Mucosa of gallbladder (tissue), 1 donor: ENCODE measurements around the gene SLC15A5. TPM values are rescaled to one million over a fixed set of nuclear protein-coding genes. Genes with fewer than 3 reads are reported as not detected.
A peak's percentile ranks its signal among the peaks of the same experiment; 100 is the strongest.

Experiments
- DNase-seq: peaks from one replicate; pipeline ENCODE4 v3.0.0-alpha.2; 2020; ENCODE audit warnings: low spot score
- total RNA-seq: library from RNA; stranded (reverse); gene quantifications from one replicate; pipeline ENCODE4 v1.2.1, GENCODE V29; 2021
- donor health status: DM: no; HTN: no; CAD: no.

SLC15A5 gene
- total RNA-seq, 1 donor from 2014 or later, result not detected

DNA sequence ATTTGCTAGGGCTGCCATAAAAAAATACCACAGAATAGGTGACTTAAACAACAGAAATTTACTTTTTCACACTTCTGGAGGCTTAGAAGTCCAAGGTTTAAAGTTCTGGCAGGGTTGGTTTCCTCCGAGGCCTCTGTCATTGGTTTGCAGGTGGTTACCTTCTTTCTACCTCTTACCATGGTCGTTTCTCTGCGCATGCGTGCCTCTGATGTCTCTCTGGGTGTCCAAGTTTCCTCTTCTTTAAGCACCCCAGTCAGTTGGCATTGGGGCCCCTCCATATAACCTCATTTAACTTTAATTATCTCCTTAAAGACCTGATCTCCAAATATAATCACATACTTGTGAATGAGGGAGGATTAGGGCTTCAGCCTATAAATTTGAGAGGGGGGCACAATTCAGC is 103.2 kb downstream of the SLC15A5 start:
- DNase-seq, result no peak

DNA sequence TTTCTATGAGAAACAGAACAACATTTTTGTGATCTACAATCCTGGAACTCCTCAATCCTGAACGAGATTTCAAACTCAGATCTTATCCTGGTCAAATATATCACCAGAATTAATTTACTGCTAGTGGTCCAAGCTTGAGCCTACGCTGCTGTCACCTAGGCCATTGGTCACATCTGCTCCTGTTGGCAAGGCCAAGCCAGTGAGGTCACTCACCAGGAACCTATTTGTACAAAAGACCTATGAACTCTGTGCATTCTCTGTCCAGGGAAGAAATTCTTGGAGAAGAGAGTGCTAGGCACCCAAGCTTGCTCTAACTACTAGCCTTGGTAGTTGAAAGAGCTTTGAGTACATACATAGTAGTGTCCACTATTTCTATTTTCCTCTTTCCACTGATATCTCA is 106.1 kb downstream of the SLC15A5 start:
- no peak for DNase-seq

- no peak for DNase-seq
Observed at GRCh38 chr12:16168078-16168477, 109.4 kb downstream of the SLC15A5 start.

DNA sequence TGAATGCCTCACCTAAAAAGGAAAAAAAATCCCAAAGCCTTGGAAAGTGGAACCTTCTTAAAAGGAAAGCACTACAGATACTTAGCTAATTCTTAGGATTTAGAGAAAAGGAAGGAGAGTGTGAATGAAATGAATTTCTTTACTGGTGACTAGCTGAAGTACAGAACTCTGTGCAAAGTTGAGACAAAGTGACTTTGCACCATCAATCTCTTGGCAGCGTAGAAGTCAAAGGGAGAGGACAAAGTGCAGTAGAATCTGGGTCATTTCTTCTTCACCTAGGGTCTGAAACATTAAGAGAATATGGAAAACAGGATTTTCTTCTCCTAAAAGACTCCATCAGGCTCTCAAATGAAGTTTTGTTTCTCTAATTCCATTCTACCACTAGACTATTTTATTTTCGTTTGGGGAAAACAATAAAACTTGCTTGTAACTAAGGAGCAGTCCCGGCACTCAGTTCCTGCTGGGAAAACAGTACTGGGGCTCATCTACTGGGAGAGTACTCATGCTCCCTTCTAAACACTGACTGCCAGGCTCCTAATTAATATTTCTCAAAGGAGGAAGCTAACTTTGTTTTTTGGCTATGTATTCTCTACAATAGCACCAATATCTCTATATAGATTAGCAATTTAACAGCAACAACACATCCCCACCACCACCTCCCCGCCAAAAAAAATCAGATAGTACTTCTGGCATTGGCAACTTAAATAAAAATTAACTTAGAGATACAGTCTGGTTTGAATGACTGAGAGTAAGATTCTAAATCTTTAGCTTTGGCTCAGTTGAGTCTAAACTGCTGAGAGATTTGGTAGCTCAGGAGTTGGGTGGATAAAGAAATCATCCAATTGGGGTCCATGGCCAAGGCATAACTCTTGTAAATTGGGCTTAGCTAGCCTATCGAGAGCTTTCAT is 110.7 kb downstream of the SLC15A5 start:
- DNase-seq, result no peak

DNA sequence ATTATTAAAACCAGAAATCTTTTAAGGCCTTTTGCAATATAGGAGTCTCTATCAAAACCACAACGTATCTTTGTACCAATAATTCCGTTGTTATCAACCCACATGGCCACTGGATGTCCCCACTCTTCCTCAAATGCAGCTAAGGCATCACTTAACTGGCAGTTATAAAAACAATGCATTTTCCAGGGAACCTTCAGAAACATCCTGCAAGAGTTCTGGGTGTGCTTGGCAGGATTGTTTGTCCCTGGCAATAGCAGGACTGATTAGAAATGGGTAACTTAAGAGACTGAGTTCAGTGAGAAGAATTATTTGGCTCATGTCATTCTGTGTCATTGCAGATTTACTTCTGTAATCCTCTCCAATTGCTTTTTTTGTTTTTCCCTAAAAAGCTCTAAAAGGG is 112.0 kb downstream of the SLC15A5 start:
- DNase-seq, result peak; percentile 26

DNA sequence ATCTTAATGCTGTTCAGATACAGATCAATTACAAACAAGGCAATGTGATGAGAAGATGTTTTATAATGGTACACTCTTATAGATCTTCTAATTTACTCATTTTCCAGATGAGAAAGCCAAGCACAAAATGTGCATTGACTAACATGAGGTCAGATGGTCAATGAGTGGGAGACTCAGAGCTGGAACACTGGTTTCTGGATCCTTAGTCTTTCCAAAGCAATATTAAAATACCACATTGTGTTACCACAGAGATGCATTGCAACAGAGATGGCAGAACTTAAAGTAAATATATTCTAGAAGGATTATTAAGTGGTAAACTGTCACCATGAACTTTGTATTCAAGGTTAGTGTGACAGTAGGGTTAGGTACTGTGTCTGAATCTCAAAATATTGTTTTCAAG is 113.6 kb downstream of the SLC15A5 start:
- DNase-seq, result no peak

- DNase-seq, result no peak
Observed at GRCh38 chr12:16163146-16163545, 114.3 kb downstream of the SLC15A5 start.

DNA sequence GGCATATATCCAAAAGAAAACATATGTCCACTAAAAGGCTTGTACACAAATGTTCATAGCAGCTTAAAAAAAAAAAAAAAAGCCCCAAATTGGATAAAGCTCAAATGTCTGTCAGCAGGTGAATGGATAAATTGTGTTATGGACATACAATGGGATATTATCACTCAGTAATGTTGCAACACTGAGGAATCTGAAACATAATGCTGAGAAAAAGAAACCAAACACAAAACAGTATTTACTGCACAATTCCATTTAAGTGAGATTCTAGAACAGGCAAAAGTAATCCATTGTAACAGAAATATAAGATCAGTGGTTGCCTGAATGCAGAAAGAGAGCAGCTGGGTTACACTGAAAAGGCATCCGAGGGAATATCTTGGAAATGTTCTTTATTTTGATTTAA is 117.9 kb downstream of the SLC15A5 start:
- DNase-seq, result no peak

GRCh38 chr12:16158050-16158449 is 119.4 kb downstream of the SLC15A5 start:
- DNase-seq, result no peak

DNA sequence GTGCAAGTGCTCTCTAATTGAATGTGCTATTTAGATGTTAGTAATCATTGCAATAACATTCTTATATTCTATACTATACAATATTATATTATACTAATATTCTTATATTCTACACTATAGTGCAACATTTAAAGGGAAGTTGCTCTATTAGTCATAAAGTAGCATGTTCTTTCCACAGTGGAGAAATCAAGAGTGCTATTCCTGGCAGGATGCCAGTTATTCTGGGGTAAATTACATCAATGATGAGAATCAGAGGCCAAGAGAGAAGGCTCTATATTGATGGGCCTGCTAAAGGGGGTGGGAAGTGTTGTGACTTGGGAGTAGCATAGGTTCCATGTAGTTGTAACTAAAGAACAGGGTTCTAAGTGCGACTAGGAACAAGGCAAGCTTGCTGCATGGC is 121.5 kb downstream of the SLC15A5 start:
- DNase-seq, result no peak

GRCh38 chr12:16154990-16155389 is 122.5 kb downstream of the SLC15A5 start:
- no peak for DNase-seq

- DNase-seq, result no peak
Observed at GRCh38 chr12:16152885-16153673, 124.4 kb downstream of the SLC15A5 start.

- no peak for DNase-seq
Observed at GRCh38 chr12:16150276-16150675, 127.2 kb downstream of the SLC15A5 start.

DNA sequence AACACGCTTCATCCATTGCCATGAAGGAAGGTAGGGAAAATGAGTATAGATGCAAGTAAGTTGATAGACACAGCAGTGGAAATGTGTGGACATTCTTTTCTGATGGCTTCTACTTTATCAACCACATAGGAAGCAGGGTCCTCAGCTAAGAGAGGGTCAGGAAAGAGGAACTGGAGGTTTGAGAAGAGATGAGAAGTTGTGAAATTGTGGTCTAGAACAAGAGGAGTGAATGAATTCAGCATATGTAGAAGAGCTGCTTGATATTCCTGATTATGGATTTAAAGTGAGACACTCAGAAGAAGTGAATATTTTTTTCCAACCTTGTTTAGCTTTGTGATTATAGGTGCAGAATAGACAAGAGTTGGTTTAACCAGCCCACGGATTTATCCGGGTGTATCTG is 128.5 kb downstream of the SLC15A5 start:
- no peak for DNase-seq

Other genes with a start within 250 kb of the SLC15A5 start
- gene MGST1, start 70.0 kb upstream of the SLC15A5 start, total RNA-seq, result 410 TPM